ENCODE results near the gene CAPN5. TPM values are rescaled to one million over a fixed set of nuclear protein-coding genes. Genes with fewer than 3 reads are reported as not detected.

CAPN5 gene
- total and polyA plus RNA-seq, 2 experiments from 2014 or later, result 25.2 to 28.8 TPM

- Histone ChIP-seq H3K79me2 (no peaks in the 10 kb centered on the region), H3K27ac (no peak overlapping the region), H4K20me1 (ENCODE audit: insufficient read depth, poor library complexity, severe bottlenecking) (no peaks in the 10 kb centered on the region), H3K9me2 (replicated peaks; ENCODE audit: insufficient read depth) (no peaks in the 10 kb centered on the region), H3K4me1 (ENCODE audit: insufficient read depth) (peaks cover 7% of the 10 kb centered on the region), H3K4me3 (no peak overlapping the region), H3K4me2 (no peak overlapping the region), H3K9me3 (ENCODE audit: low read depth) (no peaks in the 10 kb centered on the region), H3K36me3 (replicated peaks; ENCODE audit: insufficient read depth, low read depth) (no peaks in the 10 kb centered on the region), H3K27me3 (no peaks in the 10 kb centered on the region), H2AFZ (no peak overlapping the region)
- DNase-seq (ENCODE audit: low spot score), result no peak
- no peak for TF ChIP-seq EZH2phosphoT487 (IDR thresholded peaks at IDR 0.05; ENCODE audit: low read depth, severe bottlenecking, unreplicated experiment)
- WGBS (ENCODE audit: low lambda C conversion rate, missing lambda C conversion rate), result 94% methylated on average over 20 of the region's 20 CpGs
These were observed 46.0 kb downstream of the CAPN5 start for GRCh38 chr11:77112641-77113381.

- peak; percentile 67 for DNase-seq (ENCODE audit: low spot score)
- Histone ChIP-seq H3K27ac (no peak overlapping the region), H3K36me3 (replicated peaks; ENCODE audit: insufficient read depth, low read depth) (no peaks in the 10 kb centered on the region)
These were observed 46.8 kb downstream of the CAPN5 start for GRCh38 chr11:77113382-77114088.

GRCh38 chr11:77114089-77114463, 47.3 kb downstream of the CAPN5 start:
- Histone ChIP-seq H2AFZ (no peak overlapping the region), H3K4me3 (no peak overlapping the region), H3K79me2 (no peaks in the 10 kb centered on the region), H3K27ac (no peak overlapping the region), H3K9me2 (replicated peaks; ENCODE audit: insufficient read depth) (no peaks in the 10 kb centered on the region), H3K9me3 (ENCODE audit: low read depth) (no peaks in the 10 kb centered on the region), H3K36me3 (replicated peaks; ENCODE audit: insufficient read depth, low read depth) (no peaks in the 10 kb centered on the region), H4K20me1 (ENCODE audit: insufficient read depth, poor library complexity, severe bottlenecking) (no peaks in the 10 kb centered on the region), H3K4me1 (ENCODE audit: insufficient read depth) (no peaks in the 10 kb centered on the region), H3K27me3 (no peaks in the 10 kb centered on the region), H3K4me2 (no peak overlapping the region)
- no peak for DNase-seq (ENCODE audit: low spot score)
- TF ChIP-seq CTCF (IDR thresholded peaks at IDR 0.05; ENCODE audit: poor library complexity) (no peak), EZH2phosphoT487 (IDR thresholded peaks at IDR 0.05; ENCODE audit: low read depth, severe bottlenecking, unreplicated experiment) (no peak), EZH2 (IDR thresholded peaks at IDR 0.05; ENCODE audit: borderline replicate concordance) (no peak)
- 96% methylated on average over 13 of the region's 13 CpGs for WGBS (ENCODE audit: low lambda C conversion rate, missing lambda C conversion rate)

More at GRCh38 chr11:77113382-77114088, 46.8 kb downstream of the CAPN5 start:
- TF ChIP-seq CTCF (IDR thresholded peaks at IDR 0.05; ENCODE audit: poor library complexity) (peak; percentile 58), EZH2 (IDR thresholded peaks at IDR 0.05; ENCODE audit: borderline replicate concordance) (no peak)
- Histone ChIP-seq H3K4me1 (ENCODE audit: insufficient read depth) (no peaks in the 10 kb centered on the region), H3K4me2 (no peak overlapping the region), H3K9me3 (ENCODE audit: low read depth) (no peaks in the 10 kb centered on the region), H4K20me1 (ENCODE audit: insufficient read depth, poor library complexity, severe bottlenecking) (no peaks in the 10 kb centered on the region), H3K27me3 (no peaks in the 10 kb centered on the region), H3K79me2 (no peaks in the 10 kb centered on the region), H3K4me3 (no peak overlapping the region), H3K9me2 (replicated peaks; ENCODE audit: insufficient read depth) (no peaks in the 10 kb centered on the region), H2AFZ (no peak overlapping the region)
- 68% methylated on average over 8 of the region's 8 CpGs for WGBS (ENCODE audit: low lambda C conversion rate, missing lambda C conversion rate)

GRCh38 chr11:77115181-77115611, 48.4 kb downstream of the CAPN5 start:
- no peaks in the 10 kb centered on the region for H3K9me2 ChIP-seq (replicated peaks; ENCODE audit: insufficient read depth)
- no peak overlapping the region for H3K4me3 ChIP-seq
- no peaks in the 10 kb centered on the region for H3K4me1 ChIP-seq (ENCODE audit: insufficient read depth)
- TF ChIP-seq EZH2phosphoT487 (IDR thresholded peaks at IDR 0.05; ENCODE audit: low read depth, severe bottlenecking, unreplicated experiment), result no peak
- no peak for TF ChIP-seq EZH2 (IDR thresholded peaks at IDR 0.05; ENCODE audit: borderline replicate concordance)
- no peak for TF ChIP-seq CTCF (IDR thresholded peaks at IDR 0.05; ENCODE audit: poor library complexity)
- no peaks in the 10 kb centered on the region for H3K9me3 ChIP-seq (ENCODE audit: low read depth)
- no peaks in the 10 kb centered on the region for H3K36me3 ChIP-seq (replicated peaks; ENCODE audit: insufficient read depth, low read depth)
- no peak overlapping the region for H3K4me2 ChIP-seq
- no peaks in the 10 kb centered on the region for H3K79me2 ChIP-seq
- H3K27ac ChIP-seq, result no peak overlapping the region
- no peaks in the 10 kb centered on the region for H3K27me3 ChIP-seq
- no peak for DNase-seq (ENCODE audit: low spot score)
- WGBS (ENCODE audit: low lambda C conversion rate, missing lambda C conversion rate), result 98% methylated on average over 16 of the region's 16 CpGs
- no peaks in the 10 kb centered on the region for H4K20me1 ChIP-seq (ENCODE audit: insufficient read depth, poor library complexity, severe bottlenecking)
- no peak overlapping the region for H2AFZ ChIP-seq
